Subcutaneous abdominal adipose tissue (tissue), 5 donors: ENCODE data around the gene GPRASP2.

Source experiments
- H3K27ac ChIP-seq: one replicate; pipeline ENCODE4 v1.7.0; 2013; ENCODE audit warnings: low read depth, mild to moderate bottlenecking, inconsistent platforms, low read length, moderate library complexity
- H3K27me3 ChIP-seq, 5 donors: one replicate each; pipeline ENCODE4 v1.7.0; 2013; ENCODE audit warnings: low read length in 5 of 5, inconsistent platforms in 1 of 5; ENCODE audit not compliant: control insufficient read depth in 5 of 5, insufficient read depth in 4 of 5
- H3K36me3 ChIP-seq, 5 donors: one replicate each; pipeline ENCODE4 v1.7.0; 2013; ENCODE audit warnings: low read length in 5 of 5; ENCODE audit not compliant: control insufficient read depth in 5 of 5, insufficient read depth in 5 of 5
- H3K4me1 ChIP-seq, 5 donors: one replicate each; pipeline ENCODE4 v1.7.0; 2013; ENCODE audit warnings: low read length in 5 of 5, mild to moderate bottlenecking in 3 of 5, moderate library complexity in 1 of 5; ENCODE audit not compliant: control insufficient read depth in 5 of 5, insufficient read depth in 5 of 5
- H3K4me3 ChIP-seq, 5 donors: one replicate each; pipeline ENCODE4 v1.7.0; 2013; ENCODE audit warnings: low read length in 5 of 5, low read depth in 1 of 5
- H3K9ac ChIP-seq, 5 donors: one replicate each; pipeline ENCODE4 v1.7.0; 2013; ENCODE audit warnings: low read length in 5 of 5, mild to moderate bottlenecking in 4 of 5, moderate library complexity in 3 of 5
- H3K9me3 ChIP-seq, 5 donors: one replicate each; pipeline ENCODE4 v1.7.0; 2013; ENCODE audit warnings: low read length in 5 of 5; ENCODE audit not compliant: control insufficient read depth in 5 of 5
- donor health status: healthy.
- donor health status: healthy.
- donor health status: healthy.
- donor health status: healthy.
- donor health status: healthy.

Gene GPRASP2

GRCh38 chrX:102739657-102740056, 27.4 kb downstream of the GPRASP2 start:
- Histone ChIP-seq H3K4me3 (no peak overlapping the region), H3K9ac (no peak overlapping the region), H3K27me3 (peaks cover 0 to 14% (median 0%) of the 10 kb centered on the region in 5 donors), H3K27ac (no peak overlapping the region), H3K9me3 (no peaks in the 10 kb centered on the region), H3K4me1 (no peaks in the 10 kb centered on the region), H3K36me3 (no peaks in the 10 kb centered on the region)

GRCh38 chrX:102744307-102744706, 32.1 kb downstream of the GPRASP2 start:
- Histone ChIP-seq H3K9me3 (no peaks in the 10 kb centered on the region), H3K36me3 (no peaks in the 10 kb centered on the region), H3K27me3 (peaks cover 0 to 15% (median 1%) of the 10 kb centered on the region in 5 donors), H3K27ac (no peak overlapping the region), H3K4me1 (peaks cover 0 to 9% (median 4%) of the 10 kb centered on the region in 5 donors), H3K4me3 (no peak overlapping the region), H3K9ac (no peak overlapping the region)

- Histone ChIP-seq H3K4me1 (peaks cover 0 to 9% (median 4%) of the 10 kb centered on the region in 5 donors), H3K36me3 (no peaks in the 10 kb centered on the region), H3K9ac (peak overlapping the region in 2 of 5 donors; percentile 52 to 69), H3K27ac (no peak overlapping the region), H3K9me3 (no peaks in the 10 kb centered on the region), H3K27me3 (peaks cover 0 to 15% (median 0%) of the 10 kb centered on the region in 5 donors), H3K4me3 (peak overlapping the region in 4 of 5 donors; percentile 63 to 76 (median 72))
These were observed 33.2 kb downstream of the GPRASP2 start for GRCh38 chrX:102745513-102745856.

- H3K9ac ChIP-seq: peak overlapping the region in 4 of 5 donors; percentile 6 to 69 (median 52)
- no peaks in the 10 kb centered on the region for H3K36me3 ChIP-seq
- H3K9me3 ChIP-seq: no peaks in the 10 kb centered on the region
- no peak overlapping the region for H3K27ac ChIP-seq
- H3K27me3 ChIP-seq: peaks cover 0 to 15% (median 0%) of the 10 kb centered on the region in 5 donors
- H3K4me1 ChIP-seq: peaks cover 0 to 9% (median 4%) of the 10 kb centered on the region in 5 donors
- peak overlapping the region in 4 of 5 donors; percentile 63 to 76 (median 72) for H3K4me3 ChIP-seq
These were observed 33.8 kb downstream of the GPRASP2 start for GRCh38 chrX:102745857-102746584.

- Histone ChIP-seq H3K36me3 (no peaks in the 10 kb centered on the region), H3K27ac (peak overlapping the region; percentile 66), H3K9ac (no peak overlapping the region)
These were observed 53.0 kb downstream of the GPRASP2 start for GRCh38 chrX:102765217-102765616.

GRCh38 chrX:102765809-102766208, 53.6 kb downstream of the GPRASP2 start:
- Histone ChIP-seq H3K4me1 (peaks cover 0 to 33% (median 9%) of the 10 kb centered on the region in 5 donors), H3K4me3 (no peak overlapping the region), H3K27me3 (peaks cover 0 to 8% (median 0%) of the 10 kb centered on the region in 5 donors), H3K9ac (no peak overlapping the region), H3K36me3 (no peaks in the 10 kb centered on the region), H3K9me3 (no peaks in the 10 kb centered on the region), H3K27ac (peak overlapping the region; percentile 66)

More at GRCh38 chrX:102765217-102765616, 53.0 kb downstream of the GPRASP2 start:
- peaks cover 0 to 8% (median 0%) of the 10 kb centered on the region in 5 donors for H3K27me3 ChIP-seq
- H3K4me3 ChIP-seq: no peak overlapping the region
- H3K4me1 ChIP-seq: peaks cover 0 to 31% (median 8%) of the 10 kb centered on the region in 5 donors
- no peaks in the 10 kb centered on the region for H3K9me3 ChIP-seq

- Histone ChIP-seq H3K9me3 (no peaks in the 10 kb centered on the region), H3K4me1 (peaks cover 0 to 33% (median 9%) of the 10 kb centered on the region in 5 donors), H3K27me3 (peaks cover 0 to 5% (median 0%) of the 10 kb centered on the region in 5 donors), H3K4me3 (no peak overlapping the region), H3K27ac (no peak overlapping the region), H3K36me3 (no peaks in the 10 kb centered on the region), H3K9ac (no peak overlapping the region)
These were observed 55.0 kb downstream of the GPRASP2 start for GRCh38 chrX:102767287-102767686.
